ENCODE data around the gene HIRIP3. TPM values are rescaled to one million over a fixed set of nuclear protein-coding genes. Genes with fewer than 3 reads are reported as not detected.

HIRIP3 gene
- total RNA-seq, 2 donors from 2014 or later: 10.8 to 22.4 TPM

- Histone ChIP-seq H3K9me3 (no peaks in the 10 kb centered on the region), H3K27me3 (replicated peaks; ENCODE audit: insufficient read depth) (no peaks in the 10 kb centered on the region), H3K4me3 (no peak overlapping the region), H3K27ac (no peak overlapping the region), H3K4me1 (replicated peaks) (peaks cover 13% of the 10 kb centered on the region), H3K36me3 (peaks cover 8 to 33% of the 10 kb centered on the region in 2 donors)
- TF ChIP-seq CTCF (IDR thresholded peaks at IDR 0.05): no peak
- no peak for TF ChIP-seq POLR2A (IDR thresholded peaks at IDR 0.05)
- TF ChIP-seq POLR2AphosphoS5 (IDR thresholded peaks at IDR 0.05): no peak
- intact Hi-C loops (cut with DNase I): no loop called here
- no peak for DNase-seq (ENCODE audit: low spot score)
- 85% methylated on average over 9 of the region's 9 CpGs for WGBS
Observed at GRCh38 chr16:29978081-29978480, 17.3 kb downstream of the HIRIP3 start.

- Histone ChIP-seq H3K27ac (no peak overlapping the region), H3K9me3 (no peaks in the 10 kb centered on the region), H3K4me1 (replicated peaks) (peaks cover 13% of the 10 kb centered on the region), H3K27me3 (replicated peaks; ENCODE audit: insufficient read depth) (no peaks in the 10 kb centered on the region), H3K4me3 (no peak overlapping the region), H3K36me3 (peaks cover 3 to 24% of the 10 kb centered on the region in 2 donors)
- no peak for DNase-seq (ENCODE audit: low spot score)
- TF ChIP-seq POLR2AphosphoS5 (IDR thresholded peaks at IDR 0.05): no peak
- TF ChIP-seq POLR2A (IDR thresholded peaks at IDR 0.05): no peak
- no peak for TF ChIP-seq CTCF (IDR thresholded peaks at IDR 0.05)
- WGBS: 70% methylated on average over 9 of the region's 9 CpGs
- intact Hi-C loops (cut with DNase I): no loop called here
Observed at GRCh38 chr16:29977063-29977825, 18.2 kb downstream of the HIRIP3 start.

GRCh38 chr16:29975811-29976511 is 19.5 kb downstream of the HIRIP3 start:
- Histone ChIP-seq H3K27ac (peak overlapping the region in 1 of 2 donors; percentile 29), H3K4me3 (peak overlapping the region in 1 of 2 donors; percentile 82), H3K27me3 (replicated peaks; ENCODE audit: insufficient read depth) (no peaks in the 10 kb centered on the region), H3K36me3 (peaks cover 3 to 22% of the 10 kb centered on the region in 2 donors), H3K9me3 (no peaks in the 10 kb centered on the region), H3K4me1 (replicated peaks) (peaks cover 13% of the 10 kb centered on the region)
- WGBS: 22% methylated on average over 6 of the region's 6 CpGs
- TF ChIP-seq POLR2AphosphoS5 (IDR thresholded peaks at IDR 0.05) (no peak), CTCF (IDR thresholded peaks at IDR 0.05) (no peak), POLR2A (IDR thresholded peaks at IDR 0.05) (no peak)
- intact Hi-C loops (cut with DNase I): no loop called here
- DNase-seq (ENCODE audit: low spot score): no peak

GRCh38 chr16:29975134-29975538 is 20.3 kb downstream of the HIRIP3 start:
- H3K36me3 ChIP-seq: peaks cover 3 to 18% of the 10 kb centered on the region in 2 donors
- peaks cover 13% of the 10 kb centered on the region for H3K4me1 ChIP-seq (replicated peaks)
- H3K27ac ChIP-seq: no peak overlapping the region
- 58% methylated on average over 5 of the region's 5 CpGs for WGBS
- no peak for TF ChIP-seq POLR2A (IDR thresholded peaks at IDR 0.05)
- no peak for TF ChIP-seq CTCF (IDR thresholded peaks at IDR 0.05)
- TF ChIP-seq POLR2AphosphoS5 (IDR thresholded peaks at IDR 0.05): no peak
- no peak for DNase-seq (ENCODE audit: low spot score)
- no peaks in the 10 kb centered on the region for H3K9me3 ChIP-seq
- no peaks in the 10 kb centered on the region for H3K27me3 ChIP-seq (replicated peaks; ENCODE audit: insufficient read depth)
- peak overlapping the region; percentile 82 to 93 for H3K4me3 ChIP-seq
- intact Hi-C loops (cut with DNase I): no loop called here
